ENCODE data around the gene DUSP15. TPM values are rescaled to one million over a fixed set of nuclear protein-coding genes. Genes with fewer than 3 reads are reported as not detected.
"Not testable (repeated sequence)": the region's sequence is repeated elsewhere in the genome, so short reads cannot be mapped to it uniquely, and the experiment has no call there.

Gene DUSP15
- total RNA-seq, 2 experiments from 2014 or later, result not detected

GRCh38 chr20:31831211-31831610, 39.1 kb downstream of the DUSP15 start:
- DNase-seq (no peak), ATAC-seq (ENCODE audit: poor library complexity) (no peak)
- H3K4me1 ChIP-seq (ENCODE audit: insufficient read depth, low read length), result peaks cover 8% of the 10 kb centered on the region
- no peak overlapping the region for H3K27ac ChIP-seq (ENCODE audit: low read depth in 1 of 2, low read length in 2 of 2)
- ChIA-PET CTCF (no interaction called here), POLR2A (no interaction called here)
- Mint-ChIP-seq H3K27me3 (no peaks in the 10 kb centered on the region), H3K27ac (no peak overlapping the region), H3K36me3 (ENCODE audit: low read depth) (no peaks in the 10 kb centered on the region), H3K9me3 (no peaks in the 10 kb centered on the region), H3K4me3 (no peak overlapping the region), H3K4me1 (ENCODE audit: low read depth) (no peaks in the 10 kb centered on the region)
- no peaks in the 10 kb centered on the region for H3K27me3 ChIP-seq (ENCODE audit: control insufficient read depth in 1 of 2, insufficient read depth in 2 of 2, low read length in 2 of 2)
- TF ChIP-seq, protein P1, sequence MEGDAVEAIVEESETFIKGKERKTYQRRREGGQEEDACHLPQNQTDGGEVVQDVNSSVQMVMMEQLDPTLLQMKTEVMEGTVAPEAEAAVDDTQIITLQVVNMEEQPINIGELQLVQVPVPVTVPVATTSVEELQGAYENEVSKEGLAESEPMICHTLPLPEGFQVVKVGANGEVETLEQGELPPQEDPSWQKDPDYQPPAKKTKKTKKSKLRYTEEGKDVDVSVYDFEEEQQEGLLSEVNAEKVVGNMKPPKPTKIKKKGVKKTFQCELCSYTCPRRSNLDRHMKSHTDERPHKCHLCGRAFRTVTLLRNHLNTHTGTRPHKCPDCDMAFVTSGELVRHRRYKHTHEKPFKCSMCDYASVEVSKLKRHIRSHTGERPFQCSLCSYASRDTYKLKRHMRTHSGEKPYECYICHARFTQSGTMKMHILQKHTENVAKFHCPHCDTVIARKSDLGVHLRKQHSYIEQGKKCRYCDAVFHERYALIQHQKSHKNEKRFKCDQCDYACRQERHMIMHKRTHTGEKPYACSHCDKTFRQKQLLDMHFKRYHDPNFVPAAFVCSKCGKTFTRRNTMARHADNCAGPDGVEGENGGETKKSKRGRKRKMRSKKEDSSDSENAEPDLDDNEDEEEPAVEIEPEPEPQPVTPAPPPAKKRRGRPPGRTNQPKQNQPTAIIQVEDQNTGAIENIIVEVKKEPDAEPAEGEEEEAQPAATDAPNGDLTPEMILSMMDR (IDR thresholded peaks at IDR 0.05), result no peak
- H3K9me3 ChIP-seq (ENCODE audit: control insufficient read depth in 1 of 2, insufficient read depth in 1 of 2, low read length in 2 of 2), result no peaks in the 10 kb centered on the region
- intact Hi-C loops (cut with DNase I, micrococcal nuclease), result no loop called here
- no peaks in the 10 kb centered on the region for H3K36me3 ChIP-seq (ENCODE audit: insufficient read depth, low read length)
- H3K4me3 ChIP-seq (ENCODE audit: low read length), result no peak overlapping the region

GRCh38 chr20:31830406-31830981, 39.8 kb downstream of the DUSP15 start:
- no peaks in the 10 kb centered on the region for H3K36me3 ChIP-seq (ENCODE audit: insufficient read depth, low read length)
- Mint-ChIP-seq H3K27ac (no peak overlapping the region), H3K36me3 (ENCODE audit: low read depth) (no peaks in the 10 kb centered on the region), H3K27me3 (no peaks in the 10 kb centered on the region), H3K4me3 (no peak overlapping the region), H3K9me3 (no peaks in the 10 kb centered on the region), H3K4me1 (ENCODE audit: low read depth) (no peaks in the 10 kb centered on the region)
- DNase-seq (no peak), ATAC-seq (ENCODE audit: poor library complexity) (no peak)
- no peaks in the 10 kb centered on the region for H3K9me3 ChIP-seq (ENCODE audit: control insufficient read depth in 1 of 2, insufficient read depth in 1 of 2, low read length in 2 of 2)
- no peak overlapping the region for H3K27ac ChIP-seq (ENCODE audit: low read depth in 1 of 2, low read length in 2 of 2)
- ChIA-PET CTCF (no interaction called here), POLR2A (no interaction called here)
- H3K4me3 ChIP-seq (ENCODE audit: low read length), result no peak overlapping the region
- peaks cover 1% of the 10 kb centered on the region for H3K4me1 ChIP-seq (ENCODE audit: insufficient read depth, low read length)
- intact Hi-C loops (cut with DNase I, micrococcal nuclease), result no loop called here
- TF ChIP-seq, protein P1 (IDR thresholded peaks at IDR 0.05), result no peak
- H3K27me3 ChIP-seq (ENCODE audit: control insufficient read depth in 1 of 2, insufficient read depth in 2 of 2, low read length in 2 of 2), result no peaks in the 10 kb centered on the region

- Mint-ChIP-seq H3K27ac (no peak overlapping the region), H3K27me3 (no peaks in the 10 kb centered on the region), H3K9me3 (no peaks in the 10 kb centered on the region), H3K4me1 (ENCODE audit: low read depth) (no peaks in the 10 kb centered on the region), H3K4me3 (no peak overlapping the region), H3K36me3 (ENCODE audit: low read depth) (no peaks in the 10 kb centered on the region)
- no peaks in the 10 kb centered on the region for H3K27me3 ChIP-seq (ENCODE audit: control insufficient read depth in 1 of 2, insufficient read depth in 2 of 2, low read length in 2 of 2)
- no peaks in the 10 kb centered on the region for H3K36me3 ChIP-seq (ENCODE audit: insufficient read depth, low read length)
- no peak for ATAC-seq (ENCODE audit: poor library complexity)
- H3K27ac ChIP-seq (ENCODE audit: low read depth in 1 of 2, low read length in 2 of 2), result no peak overlapping the region
- H3K4me1 ChIP-seq (ENCODE audit: insufficient read depth, low read length), result no peaks in the 10 kb centered on the region
- H3K9me3 ChIP-seq (ENCODE audit: control insufficient read depth in 1 of 2, insufficient read depth in 1 of 2, low read length in 2 of 2), result no peaks in the 10 kb centered on the region
- ChIA-PET POLR2A (no interaction called here), CTCF (no interaction called here)
- DNase-seq, result no peak
- TF ChIP-seq, protein P1 (IDR thresholded peaks at IDR 0.05), result no peak
- intact Hi-C loops (cut with DNase I, micrococcal nuclease), result loop anchor here in 1 of 2 experiments (10.0 kb wide), 1 partner anchor 825 kb away; no protein-coding TSS in a partner anchor
- no peak overlapping the region for H3K4me3 ChIP-seq (ENCODE audit: low read length)
These were observed 40.6 kb downstream of the DUSP15 start for GRCh38 chr20:31829731-31830130.

- H3K4me3 ChIP-seq (ENCODE audit: low read length); H3K27me3 Mint-ChIP-seq; H3K27me3 ChIP-seq (ENCODE audit: control insufficient read depth in 1 of 2, insufficient read depth in 2 of 2, low read length in 2 of 2); H3K27ac Mint-ChIP-seq; H3K9me3 Mint-ChIP-seq; H3K36me3 ChIP-seq (ENCODE audit: insufficient read depth, low read length); H3K4me1 Mint-ChIP-seq (ENCODE audit: low read depth); ATAC-seq (ENCODE audit: poor library complexity); H3K27ac ChIP-seq (ENCODE audit: low read depth in 1 of 2, low read length in 2 of 2); H3K4me1 ChIP-seq (ENCODE audit: insufficient read depth, low read length); H3K4me3 Mint-ChIP-seq; DNase-seq; H3K9me3 ChIP-seq (ENCODE audit: control insufficient read depth in 1 of 2, insufficient read depth in 1 of 2, low read length in 2 of 2); CTCF ChIA-PET; H3K36me3 Mint-ChIP-seq (ENCODE audit: low read depth); POLR2A ChIA-PET: not testable (repeated sequence)
- intact Hi-C loops (cut with DNase I, micrococcal nuclease), result loop anchor here in 1 of 2 experiments (10.0 kb wide), 1 partner anchor 827 kb away; no protein-coding TSS in a partner anchor
These were observed 42.3 kb downstream of the DUSP15 start for GRCh38 chr20:31828016-31828415.

Data from CD4-positive, alpha-beta T cell (primary cell).